ENCODE data around the gene CFAP410.
"Not testable (repeated sequence)": the region's sequence is repeated elsewhere in the genome, so short reads cannot be mapped to it uniquely, and the experiment has no call there.

The CFAP410 gene

DNA sequence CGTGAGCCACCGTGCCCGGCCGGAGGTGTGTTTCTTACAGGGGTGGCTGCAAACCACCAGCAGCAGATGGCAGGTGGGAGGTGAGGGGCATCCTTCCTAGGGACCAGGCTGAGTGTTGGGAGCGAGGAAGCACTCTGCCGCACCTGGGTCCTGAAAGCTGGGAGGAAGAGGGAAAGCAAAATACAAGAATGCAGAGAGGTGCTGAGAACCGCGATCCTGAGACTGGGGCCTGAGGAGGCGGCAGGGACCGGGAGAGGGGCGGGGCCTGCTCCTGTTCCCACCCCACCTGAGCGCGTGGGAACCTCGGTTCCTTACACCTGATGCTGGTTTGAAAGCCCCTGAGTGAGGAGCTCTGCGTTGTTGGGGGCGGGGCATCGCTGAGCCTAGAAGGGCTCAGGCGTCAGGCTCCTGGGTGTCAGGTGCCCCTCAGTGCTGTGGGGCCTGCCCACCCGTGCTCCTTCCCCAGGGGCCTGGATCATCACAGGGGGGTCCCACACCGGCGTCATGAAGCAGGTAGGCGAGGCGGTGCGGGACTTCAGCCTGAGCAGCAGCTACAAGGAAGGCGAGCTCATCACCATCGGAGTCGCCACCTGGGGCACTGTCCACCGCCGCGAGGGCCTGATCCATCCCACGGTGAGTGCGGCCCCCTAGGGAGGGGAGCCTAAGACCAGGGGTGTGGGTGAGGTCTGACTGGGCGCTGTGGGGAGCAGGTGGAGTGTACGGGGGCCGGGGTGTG, 29.7 kb upstream of the CFAP410 start:
- no peak for DNase-seq

DNA sequence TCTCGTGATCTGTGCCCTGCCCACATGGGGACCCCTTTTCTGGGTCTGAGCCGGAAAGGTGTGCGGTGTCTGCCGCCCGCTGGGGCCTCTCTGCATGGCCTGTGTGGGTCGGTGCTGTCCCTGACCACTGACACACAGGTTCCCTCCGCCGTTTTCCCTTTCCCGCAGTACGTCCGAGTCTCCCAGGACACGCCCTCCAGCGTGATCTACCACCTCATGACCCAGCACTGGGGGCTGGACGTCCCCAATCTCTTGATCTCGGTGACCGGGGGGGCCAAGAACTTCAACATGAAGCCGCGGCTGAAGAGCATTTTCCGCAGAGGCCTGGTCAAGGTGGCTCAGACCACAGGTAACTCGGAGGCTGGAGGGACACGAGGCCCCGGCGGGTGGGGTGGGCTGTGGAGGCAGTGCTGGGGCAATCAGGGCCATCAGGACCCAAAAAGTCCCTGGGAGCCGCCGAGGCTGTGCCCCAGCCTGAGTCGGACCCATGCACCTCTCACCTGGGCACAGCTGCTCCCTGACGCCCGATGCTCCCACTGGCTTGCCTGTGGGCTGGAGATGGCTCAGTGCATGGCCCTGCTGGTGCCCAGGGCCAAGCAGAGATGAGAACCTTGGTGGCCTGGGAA, 27.5 kb upstream of the CFAP410 start:
- DNase-seq, result no peak

DNA sequence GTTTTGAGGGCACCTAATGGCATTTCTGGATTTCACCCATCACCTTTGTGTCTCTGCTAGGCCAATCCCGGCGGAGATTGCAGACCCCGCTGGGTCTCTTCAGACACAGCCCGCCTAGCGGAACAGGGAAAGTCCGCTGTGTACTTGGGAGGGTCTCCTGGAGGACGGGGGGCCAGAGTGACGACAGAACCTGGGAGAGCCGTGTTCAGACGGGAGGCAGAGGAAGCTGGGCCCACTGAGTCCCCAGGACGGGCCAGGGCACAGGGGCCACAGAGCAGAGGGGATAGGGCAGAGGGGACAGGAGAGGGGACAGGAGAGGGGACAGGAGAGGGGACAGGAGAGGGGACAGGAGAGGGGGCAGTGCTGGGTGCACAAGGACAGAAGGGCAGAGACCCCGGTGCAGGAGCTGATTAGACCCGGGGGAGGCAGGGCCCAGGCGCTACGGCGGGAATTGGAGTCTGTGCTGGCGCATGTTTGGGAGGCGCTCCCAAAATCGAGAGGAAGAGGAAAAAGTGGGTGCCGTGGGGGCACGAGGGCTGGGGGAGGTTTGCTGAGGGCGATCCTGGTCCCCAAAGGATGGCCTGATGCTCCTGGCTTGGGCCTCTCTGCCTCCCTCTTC, 26.9 kb upstream of the CFAP410 start:
- no peak for DNase-seq

DNA sequence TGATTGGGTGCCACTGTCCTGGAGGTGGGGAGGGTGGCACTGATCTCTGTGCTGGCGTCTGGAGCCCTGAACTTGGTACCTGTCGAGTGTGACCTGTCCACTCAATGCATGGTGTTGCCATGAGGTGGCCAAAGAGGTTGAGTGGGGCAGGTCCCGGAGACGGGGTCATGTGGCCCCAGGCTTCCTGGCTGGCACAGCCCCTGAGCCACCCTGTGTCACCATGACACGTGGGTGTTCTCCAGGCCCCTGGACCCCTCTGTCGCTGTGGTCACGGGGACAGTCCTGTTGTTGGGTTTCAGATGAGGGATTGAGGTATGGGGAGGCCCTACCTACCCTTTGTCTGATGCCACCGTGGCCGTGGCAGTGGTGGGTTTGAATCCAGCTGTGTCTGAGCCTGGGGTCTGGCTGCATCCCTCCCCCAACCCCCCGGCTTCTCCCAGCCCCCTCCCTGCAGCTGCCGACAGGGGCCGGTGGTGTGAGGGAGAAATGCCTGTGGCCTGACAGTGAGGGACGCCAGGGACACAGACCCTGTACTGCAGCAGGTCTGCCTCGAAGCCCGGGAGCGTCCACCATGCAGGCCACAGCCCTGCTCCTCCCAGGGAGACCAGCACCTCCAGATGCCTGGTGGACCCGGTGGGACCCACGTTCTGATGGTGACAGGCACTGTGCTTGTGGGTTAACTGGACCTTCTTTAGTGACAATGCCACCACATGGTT, 26.2 kb upstream of the CFAP410 start:
- no peak for DNase-seq

DNA sequence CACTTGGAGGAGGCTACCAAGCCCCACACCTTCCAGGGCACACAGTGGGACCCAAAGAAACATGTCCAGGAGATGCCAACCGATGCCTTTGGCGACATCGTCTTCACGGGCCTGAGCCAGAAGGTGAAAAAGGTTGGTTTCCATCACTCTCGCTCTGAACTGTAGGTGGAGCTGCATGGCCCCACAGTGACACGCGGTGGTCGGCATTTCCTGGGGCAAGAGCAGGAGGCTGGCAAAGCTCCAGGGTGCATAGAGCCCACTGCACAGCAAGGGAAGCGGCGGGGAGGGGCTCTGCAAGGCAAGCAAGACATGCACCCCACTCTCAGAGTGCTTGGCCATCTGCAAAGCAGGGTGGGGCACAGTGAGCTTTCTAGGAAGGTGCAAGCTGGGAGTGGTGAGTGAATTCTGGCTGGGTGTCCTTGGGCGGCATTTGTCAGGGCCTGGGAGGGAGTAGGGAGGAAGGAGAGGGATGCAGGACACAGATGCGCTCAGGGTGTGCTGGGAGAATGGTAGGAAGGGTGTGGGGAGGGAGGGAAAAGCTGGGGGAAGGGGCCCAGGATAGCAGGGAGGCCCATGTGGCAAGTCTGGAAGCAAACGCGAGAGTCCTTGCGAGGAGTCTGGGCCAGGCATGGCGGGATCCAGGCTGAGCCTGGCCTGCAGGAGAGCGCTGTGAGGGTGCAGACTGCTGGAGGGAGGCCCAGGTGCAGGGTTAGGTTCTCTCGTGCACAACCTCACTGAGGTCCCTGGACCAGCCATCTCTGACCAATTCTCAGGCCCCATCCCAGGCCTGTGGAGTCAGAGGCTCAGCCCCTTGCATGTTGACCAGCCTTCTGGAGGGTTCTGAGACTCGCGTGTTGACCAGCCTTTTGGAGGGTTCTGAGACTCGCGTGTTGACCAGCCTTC, 25.2 kb upstream of the CFAP410 start:
- no peak for DNase-seq

DNA sequence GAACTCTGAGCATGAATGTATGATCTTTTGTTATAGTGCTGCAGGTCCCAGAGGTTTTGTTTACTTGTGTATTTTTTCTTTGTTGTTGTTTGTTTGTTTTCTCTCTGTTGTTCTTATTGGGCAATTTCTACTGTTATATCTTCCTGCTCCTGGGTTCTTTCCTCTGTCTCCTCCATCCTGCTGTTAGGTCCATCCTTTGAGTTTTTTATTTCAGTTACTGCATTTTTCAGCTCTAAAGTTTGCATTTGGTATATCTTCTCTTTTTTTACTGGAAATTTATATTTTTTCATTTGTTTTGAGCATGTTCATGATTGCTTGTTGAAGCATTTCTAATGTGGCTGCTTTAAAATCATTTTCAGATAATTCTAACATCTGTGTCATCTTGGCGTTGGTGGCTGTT, 24.1 kb upstream of the CFAP410 start:
- DNase-seq, result no peak

DNA sequence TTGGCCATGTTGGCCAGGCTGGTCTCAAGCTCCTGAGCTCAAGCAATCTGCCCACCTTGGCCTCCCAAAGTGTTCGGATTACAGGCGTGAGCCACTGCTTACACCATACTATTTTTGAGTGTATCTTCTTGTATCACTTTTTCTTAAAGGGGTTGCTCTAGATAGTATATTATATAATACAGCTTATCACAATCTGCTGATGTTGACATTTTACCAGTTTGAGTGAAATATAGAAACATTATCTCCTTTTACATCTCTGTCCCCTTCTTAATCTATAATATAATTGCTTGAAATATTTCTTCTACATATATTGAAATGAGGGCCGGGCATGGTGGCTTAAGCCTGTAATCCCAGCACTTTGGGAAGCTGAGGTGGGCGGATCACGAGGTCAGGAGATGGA, 22.7 kb upstream of the CFAP410 start:
- DNase-seq, result not testable (repeated sequence)

DNA sequence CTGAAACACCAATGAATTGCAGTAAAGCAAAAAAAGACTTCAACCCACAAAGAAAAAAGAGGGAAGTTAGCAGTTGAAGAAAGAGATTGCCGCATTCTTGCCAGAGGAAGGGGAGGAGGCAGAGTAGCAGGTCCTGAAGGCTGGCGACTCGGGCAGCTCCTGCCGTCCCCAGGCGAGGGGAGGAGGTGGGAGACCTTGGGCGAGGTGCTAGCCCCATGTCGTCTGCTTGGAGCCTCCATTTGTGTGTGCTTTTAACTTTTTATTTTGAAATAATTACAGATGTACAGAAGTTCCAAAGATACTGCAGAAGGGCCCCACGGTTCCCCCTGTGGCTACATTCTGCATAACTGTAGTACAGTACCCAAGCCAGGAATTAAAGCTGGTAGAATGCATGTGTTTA, 21.0 kb upstream of the CFAP410 start:
- DNase-seq, result no peak

DNA sequence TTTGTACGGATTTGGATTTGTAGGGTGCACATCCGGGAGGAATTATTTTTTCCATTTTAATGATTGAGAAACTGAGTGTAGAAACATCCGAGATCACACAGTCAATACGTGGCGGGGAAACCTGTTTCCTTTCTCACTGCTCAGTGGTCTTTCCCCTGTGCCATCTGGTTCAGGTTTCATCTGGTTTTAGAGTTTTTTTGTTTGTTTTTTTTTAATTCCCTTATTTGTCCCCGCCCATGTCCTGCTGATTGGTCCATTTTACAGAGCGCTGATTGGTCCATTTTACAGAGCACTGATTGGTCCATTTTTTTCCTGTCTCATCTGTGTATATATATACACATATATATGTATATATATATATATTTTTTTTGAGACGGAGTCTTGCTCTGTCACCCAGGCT, 20.2 kb upstream of the CFAP410 start:
- no peak for DNase-seq

DNA sequence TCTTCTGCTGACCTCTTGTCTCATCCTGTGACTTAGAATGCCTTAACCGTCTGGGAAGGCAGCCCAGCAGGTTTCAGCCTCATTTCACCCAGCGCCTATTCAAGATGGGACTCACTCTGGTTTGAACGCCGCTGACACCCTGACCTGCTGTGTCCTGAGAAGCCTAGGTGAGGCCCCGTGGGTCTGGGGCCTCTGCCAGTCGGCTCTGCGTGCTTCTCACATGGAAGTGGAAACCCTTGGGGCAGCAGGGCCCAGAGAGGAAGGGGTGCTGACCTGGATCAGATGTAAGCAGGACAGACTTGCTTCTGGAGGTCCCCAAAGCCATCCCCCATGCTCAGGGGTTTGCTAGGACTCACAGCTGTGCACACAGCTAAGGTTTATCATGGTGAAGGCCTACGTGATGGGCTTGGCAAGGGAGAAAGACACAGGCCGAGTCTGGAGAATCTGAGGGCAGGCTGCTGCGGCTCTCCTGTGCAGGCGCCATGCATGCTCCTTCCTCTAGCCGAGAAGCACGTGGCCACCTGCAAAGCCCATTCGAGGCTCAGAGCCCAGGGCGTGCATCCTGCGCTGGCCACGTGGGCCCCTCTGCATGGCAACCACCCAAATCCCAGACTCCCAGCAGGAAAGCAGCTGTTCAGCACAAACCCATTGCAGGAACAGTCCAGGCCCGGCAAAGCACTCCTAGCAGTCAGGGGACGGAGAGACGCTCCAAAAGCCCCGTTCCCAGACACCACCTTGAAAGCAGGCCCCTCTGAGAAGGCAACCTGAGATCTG, 18.1 kb upstream of the CFAP410 start:
- no peak for DNase-seq

DNA sequence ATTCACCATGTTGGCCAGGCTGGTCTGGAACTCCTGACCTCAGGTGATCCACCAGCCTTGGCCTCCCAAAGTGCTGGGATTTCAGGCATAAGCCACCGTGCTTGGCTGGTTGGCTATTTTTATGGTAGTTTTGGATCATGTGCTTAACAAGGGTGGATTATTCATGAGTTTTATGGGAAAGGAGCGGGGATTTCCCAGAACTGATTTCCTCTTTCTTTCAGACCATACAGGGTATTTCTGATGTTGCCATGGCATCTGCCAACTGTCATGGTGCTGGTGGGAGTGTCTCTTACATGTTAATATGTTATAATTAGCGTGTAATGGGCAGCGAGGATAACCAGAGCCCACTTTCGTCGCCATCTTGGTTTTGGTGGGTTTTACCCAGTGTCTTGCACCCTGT, 17.4 kb upstream of the CFAP410 start:
- DNase-seq, result no peak

DNA sequence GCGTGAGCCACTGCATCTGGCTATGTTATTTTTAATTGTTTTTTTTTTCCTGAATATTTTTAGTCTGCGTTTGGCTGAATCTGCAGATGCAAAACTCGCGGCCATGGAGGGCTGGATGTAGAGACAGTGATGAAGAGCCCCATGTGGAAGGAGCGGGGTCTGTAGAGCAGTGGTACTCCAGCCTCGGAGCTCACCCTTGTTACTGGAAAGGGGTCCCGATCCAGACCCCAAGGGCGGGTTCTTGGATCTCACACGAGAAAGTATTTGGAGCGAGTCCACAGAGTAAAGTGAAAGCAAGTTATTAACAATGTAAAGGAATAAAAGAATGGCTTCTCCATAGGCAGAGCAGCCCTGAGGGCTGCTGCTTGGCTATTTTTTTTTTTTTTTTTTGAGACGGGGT, 17.0 kb upstream of the CFAP410 start:
- no peak for DNase-seq

DNA sequence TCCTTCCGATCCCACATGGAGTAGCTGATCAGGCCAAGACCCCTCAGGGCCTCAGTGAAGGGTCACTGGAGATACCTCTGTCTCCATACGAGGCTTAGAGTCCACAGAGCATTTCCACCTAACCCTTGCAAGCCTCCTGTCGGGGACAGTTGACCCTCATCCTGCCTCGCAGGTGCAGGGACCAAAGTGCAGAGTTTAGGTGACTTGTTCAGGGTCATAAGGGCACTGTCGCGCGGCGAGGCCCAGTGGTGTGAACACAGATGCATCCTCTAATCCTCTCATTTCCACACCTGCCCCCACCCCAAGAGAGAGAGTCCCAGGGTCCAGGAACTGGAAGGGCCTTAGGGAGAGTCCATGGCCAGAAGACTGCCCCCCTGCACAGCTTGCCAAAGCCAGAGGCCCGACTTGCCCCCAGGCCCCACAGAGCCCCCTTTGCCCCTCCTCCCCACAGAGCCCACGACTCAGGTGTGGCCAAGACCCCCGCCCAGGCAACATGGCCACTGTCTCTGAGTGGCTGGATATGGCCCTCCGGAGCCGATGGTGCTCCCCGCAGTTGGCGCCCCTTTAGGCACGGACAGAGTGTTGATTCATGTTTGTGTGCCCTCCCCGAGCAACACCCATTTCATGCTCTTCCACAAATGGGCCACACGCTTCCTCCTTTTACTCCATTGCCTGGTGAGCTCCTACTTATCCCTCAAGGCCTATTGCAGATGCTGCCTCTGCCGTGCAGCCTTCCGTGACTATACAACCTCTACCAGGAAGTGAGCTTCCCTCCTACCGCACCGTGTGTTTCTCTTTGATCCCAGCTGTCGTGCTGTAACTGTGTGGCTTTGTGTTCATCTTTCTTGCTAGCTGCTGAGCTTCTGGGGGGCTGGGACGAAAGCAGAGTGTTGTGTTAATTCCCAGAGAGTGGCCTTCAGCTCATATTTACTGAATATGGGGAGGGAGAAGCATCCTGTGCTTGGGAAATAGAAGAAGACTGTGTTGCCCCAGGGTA, 15.9 kb upstream of the CFAP410 start:
- DNase-seq, result no peak

DNA sequence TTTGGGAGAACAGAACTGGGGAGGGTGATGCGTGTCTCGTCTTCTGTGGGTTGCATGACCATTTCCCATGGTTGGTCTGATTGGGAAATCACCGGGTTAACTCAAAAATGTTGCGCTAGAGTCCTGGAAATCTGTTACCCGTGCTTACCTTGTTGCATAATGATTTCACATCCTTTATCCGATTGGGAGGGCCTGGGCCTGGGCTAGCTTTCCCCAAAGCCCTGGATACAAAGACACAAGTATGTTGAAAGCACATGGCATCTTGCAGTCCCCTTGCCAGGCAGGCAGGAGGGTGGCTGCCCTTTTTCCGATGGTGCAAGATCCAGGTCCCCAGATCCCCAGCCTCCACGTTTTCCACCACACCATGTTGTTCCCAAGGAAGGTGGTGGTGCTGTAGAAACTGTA, 14.8 kb upstream of the CFAP410 start:
- DNase-seq, result no peak

DNA sequence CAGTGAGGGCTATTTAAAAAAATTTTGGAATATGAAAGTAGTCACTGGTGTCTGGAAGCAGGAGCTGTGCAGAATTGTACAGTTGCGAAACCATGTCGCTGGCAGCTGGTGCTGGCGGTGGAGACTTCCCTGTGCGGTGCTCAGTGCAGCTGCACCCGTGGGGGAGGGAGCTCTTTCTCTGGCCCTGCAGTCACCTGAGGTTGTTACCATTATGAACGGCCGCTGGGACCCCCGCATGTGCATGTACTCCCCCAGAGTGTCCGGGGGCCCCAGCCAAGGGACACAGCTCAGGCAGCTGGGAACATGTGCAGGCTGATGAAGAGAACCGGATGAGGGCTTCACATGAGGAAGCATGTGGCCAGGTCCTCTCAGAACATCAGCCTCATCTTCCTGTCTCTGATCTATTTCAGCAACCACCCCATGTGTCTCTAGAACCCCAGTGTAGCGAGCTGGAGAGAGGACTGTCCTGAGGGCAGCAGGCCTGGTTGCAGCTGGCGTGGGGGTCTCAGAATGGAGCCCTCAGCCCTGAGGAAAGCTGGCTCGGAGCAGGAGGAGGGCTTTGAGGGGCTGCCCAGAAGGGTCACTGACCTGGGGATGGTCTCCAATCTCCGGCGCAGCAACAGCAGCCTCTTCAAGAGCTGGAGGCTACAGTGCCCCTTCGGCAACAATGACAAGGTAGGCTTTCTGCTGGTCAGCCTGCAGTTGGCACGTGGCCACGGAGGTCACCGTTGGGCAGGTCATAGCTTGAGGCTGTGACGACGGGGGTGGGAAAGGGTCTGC, 14.2 kb upstream of the CFAP410 start, which contains the start of gene TRPM2:
TRPM2 (plus strand) TSS at position 431 of the 780 bp plus-strand sequence; CDS start at position 511, 80 bp downstream.
- no peak for DNase-seq

DNA sequence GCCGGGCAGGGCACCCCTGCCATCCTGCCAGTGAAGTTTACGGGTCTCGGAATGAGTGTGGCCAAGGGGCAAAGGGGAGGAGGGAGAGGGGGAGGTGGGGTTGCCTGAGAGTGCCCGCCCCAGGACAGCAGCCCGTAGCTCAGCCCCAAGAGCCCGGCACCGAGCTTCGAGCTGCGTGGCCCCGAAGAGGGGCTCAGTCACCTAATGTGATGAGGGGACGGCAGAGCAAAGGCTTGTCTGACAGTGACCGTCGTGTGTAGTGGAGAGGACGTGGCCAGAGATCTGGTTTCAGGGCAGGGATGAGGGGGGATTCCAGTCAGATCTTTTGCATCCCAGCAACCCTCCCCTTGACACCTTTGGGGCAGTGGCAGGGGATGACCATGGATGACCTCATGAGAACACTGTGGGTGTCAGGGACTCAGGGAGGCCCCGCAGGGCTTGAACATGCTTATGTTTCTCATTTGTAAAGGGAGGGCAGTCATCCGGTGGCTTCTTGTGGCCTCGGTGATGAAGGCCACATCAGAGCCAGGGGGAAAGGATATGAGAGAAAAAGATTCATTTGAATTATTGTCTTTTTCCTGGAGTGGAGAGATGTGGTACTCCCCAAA, 13.2 kb upstream of the CFAP410 start:
- no peak for DNase-seq

DNA sequence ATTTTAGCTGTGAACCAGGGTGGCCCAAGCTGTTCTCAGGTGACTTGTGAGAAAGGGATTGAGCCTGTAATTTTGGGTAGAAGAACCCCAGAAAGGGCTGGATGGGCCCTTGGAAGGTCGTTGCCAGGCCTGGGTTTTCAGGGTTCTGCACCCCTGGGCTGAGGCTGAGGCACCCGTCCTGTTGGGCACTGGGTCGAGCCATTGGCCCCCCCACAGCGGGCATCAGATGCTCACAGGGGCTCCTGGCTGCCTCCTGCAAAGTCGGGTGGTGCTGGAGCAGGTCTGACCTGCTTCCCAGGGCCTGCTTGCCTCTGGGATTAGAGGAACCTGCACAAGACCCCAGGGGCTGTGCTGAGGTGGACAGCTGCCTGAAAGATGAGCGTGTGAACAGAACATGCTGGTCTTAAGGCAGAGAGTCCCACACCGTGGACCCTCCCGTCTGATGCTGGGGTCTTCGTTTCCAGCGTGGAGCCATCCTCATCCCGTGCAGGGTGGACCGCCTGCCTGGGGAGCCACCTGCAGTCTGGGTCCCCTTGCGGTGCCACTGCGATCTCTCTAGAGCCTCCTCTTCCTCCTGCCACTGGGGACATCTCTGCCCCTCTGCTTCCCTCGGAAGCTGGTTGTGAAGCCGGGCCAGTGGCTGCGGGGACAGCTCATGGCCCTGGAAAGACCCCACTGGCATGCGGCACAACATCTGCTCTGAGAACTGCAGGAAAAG, 12.5 kb upstream of the CFAP410 start:
- DNase-seq, result no peak

DNA sequence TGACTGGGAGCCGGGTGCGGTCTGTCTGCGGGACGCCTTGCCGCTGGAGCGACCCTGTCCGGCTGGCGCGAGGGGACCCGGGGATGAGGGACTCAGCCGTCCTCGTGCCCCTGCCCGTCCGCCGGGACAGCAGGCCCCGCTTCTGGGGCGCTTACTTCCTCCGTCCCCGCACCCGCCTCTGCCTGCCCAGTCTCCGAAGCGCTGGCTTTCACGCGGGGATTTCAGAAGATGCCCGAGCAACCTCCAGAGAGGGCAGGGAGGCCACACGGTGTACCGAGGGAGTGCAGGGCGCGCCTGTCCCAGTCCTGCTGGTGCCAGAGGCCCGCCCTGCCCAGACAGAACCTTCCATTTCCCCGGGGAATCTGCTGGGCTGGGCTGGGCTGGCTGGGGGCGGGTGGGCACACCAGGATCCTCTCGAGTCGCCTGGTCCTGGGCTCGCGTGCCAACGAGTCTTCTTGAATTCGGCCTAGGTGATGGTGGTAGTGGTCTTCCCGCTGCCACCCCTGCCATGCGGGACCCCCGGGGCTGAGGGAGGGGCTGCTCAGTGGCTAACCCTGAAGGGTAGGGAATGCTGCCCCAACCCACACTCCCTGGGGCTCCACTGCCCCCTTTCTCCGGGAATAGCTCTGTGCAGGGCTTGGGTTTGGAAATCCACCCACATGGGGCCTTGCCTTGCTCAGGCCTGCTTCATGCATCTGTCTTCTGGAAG, 11.7 kb upstream of the CFAP410 start:
- DNase-seq, result no peak
